ENCODE data around the gene ITPKC.

DNA sequence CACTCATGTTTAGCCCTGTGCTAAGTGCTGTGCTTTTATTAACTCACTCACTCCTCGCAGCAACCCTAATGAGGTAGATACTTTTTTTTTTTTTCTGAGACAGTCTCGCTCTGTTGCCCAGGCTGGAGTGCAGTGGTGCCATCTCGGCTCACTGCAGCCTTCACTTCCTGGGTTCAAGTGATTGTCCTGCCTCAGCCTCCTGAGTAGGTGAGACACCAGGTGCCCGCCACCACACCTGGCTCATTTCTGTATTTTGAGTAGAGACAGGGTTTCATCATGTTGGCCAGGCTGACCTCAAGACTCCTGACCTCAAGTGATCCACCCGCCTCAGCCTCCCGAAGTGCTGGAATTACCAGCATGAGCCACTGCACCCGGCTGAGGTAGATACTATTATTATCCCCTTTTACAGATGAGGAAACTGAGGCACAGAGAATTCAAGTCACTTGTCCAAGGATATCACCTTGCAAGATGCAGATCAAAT, 2.5 kb downstream of the ITPKC start:
- no peak for TF ChIP-seq ERF (CRISPR knock-in tag; IDR thresholded peaks at IDR 0.05)
- no peak for TF ChIP-seq ZNF274 (CRISPR knock-in tag; IDR thresholded peaks at IDR 0.05)
- TF ChIP-seq HNF4G (IDR thresholded peaks at IDR 0.05; ENCODE audit: borderline replicate concordance, low read depth, low read length): no peak
- TF ChIP-seq HNF4G (CRISPR knock-in tag; IDR thresholded peaks at IDR 0.05; ENCODE audit: borderline replicate concordance, low read depth): no peak
- TF ChIP-seq EP300 (IDR thresholded peaks at IDR 0.05; ENCODE audit: low read depth in 2 of 2, low read length in 2 of 2): no peak
- no peak for TF ChIP-seq EP300 (CRISPR knock-in tag; IDR thresholded peaks at IDR 0.05; ENCODE audit: borderline replicate concordance)
- TF ChIP-seq, protein P1, sequence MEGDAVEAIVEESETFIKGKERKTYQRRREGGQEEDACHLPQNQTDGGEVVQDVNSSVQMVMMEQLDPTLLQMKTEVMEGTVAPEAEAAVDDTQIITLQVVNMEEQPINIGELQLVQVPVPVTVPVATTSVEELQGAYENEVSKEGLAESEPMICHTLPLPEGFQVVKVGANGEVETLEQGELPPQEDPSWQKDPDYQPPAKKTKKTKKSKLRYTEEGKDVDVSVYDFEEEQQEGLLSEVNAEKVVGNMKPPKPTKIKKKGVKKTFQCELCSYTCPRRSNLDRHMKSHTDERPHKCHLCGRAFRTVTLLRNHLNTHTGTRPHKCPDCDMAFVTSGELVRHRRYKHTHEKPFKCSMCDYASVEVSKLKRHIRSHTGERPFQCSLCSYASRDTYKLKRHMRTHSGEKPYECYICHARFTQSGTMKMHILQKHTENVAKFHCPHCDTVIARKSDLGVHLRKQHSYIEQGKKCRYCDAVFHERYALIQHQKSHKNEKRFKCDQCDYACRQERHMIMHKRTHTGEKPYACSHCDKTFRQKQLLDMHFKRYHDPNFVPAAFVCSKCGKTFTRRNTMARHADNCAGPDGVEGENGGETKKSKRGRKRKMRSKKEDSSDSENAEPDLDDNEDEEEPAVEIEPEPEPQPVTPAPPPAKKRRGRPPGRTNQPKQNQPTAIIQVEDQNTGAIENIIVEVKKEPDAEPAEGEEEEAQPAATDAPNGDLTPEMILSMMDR (CRISPR knock-in tag; IDR thresholded peaks at IDR 0.05): no peak
- no peak for TF ChIP-seq TBL1XR1 (IDR thresholded peaks at IDR 0.05; ENCODE audit: borderline replicate concordance, low read length, partially characterized antibody)
- no peak for TF ChIP-seq SRY (CRISPR knock-in tag; IDR thresholded peaks at IDR 0.05)
- TF ChIP-seq EZH2 (conservative IDR thresholded peaks at IDR 0.05; ENCODE audit: low read depth, low read length): no peak
- no peak for TF ChIP-seq RBM39 (IDR thresholded peaks at IDR 0.05; ENCODE audit: low read depth, low read length, poor library complexity, severe bottlenecking)
- no peak for TF ChIP-seq ZNF34 (CRISPR knock-in tag; IDR thresholded peaks at IDR 0.05; ENCODE audit: borderline replicate concordance)

All from HepG2 (cell line).